Heart right ventricle (tissue), 16 donors: ENCODE data around the gene KCNN3. TPM values are rescaled to one million over a fixed set of nuclear protein-coding genes. Genes with fewer than 3 reads are reported as not detected.
A peak's percentile ranks its signal among the peaks of the same experiment; 100 is the strongest.

Source experiments
- ATAC-seq, 8 donors: fragments of 200-7000 bp; cut with Tn5 transposase; one replicate each; pipeline ENCODE4 v1.9.1; 2020; ENCODE audit warnings: mild to moderate bottlenecking in 8 of 8, moderate library complexity in 8 of 8, moderate number of reproducible peaks in 1 of 8
- DNase-seq, 2 donors: peaks; one replicate each; pipeline ENCODE4 v3.0.0-alpha.2; 2020
- H3K27ac ChIP-seq, 10 donors: fragments of 200-600 bp; sonication (generic) in 2 of 10; one replicate each; pipeline versions ENCODE4 v1.5.0 to v1.8.0; 2020 to 2022; ENCODE audit warnings: mild to moderate bottlenecking in 3 of 10
- H3K27me3 ChIP-seq, 7 donors: fragments of 200-600 bp; one replicate each; pipeline ENCODE4 v1.8.0; 2021 to 2022; ENCODE audit warnings: mild to moderate bottlenecking in 2 of 7
- H3K36me3 ChIP-seq, 9 donors: fragments of 200-600 bp; sonication (generic) in 1 of 9; one replicate each; pipeline versions ENCODE4 v1.5.0 to v1.8.0; 2020 to 2022; ENCODE audit warnings: mild to moderate bottlenecking in 2 of 9
- H3K4me1 ChIP-seq, 9 donors: fragments of 200-600 bp; sonication (generic) in 1 of 9; one replicate each; pipeline versions ENCODE4 v1.5.0 to v1.8.0; 2020 to 2022; ENCODE audit warnings: mild to moderate bottlenecking in 4 of 9
- H3K4me3 ChIP-seq, 10 donors: fragments of 200-600 bp; sonication (generic) in 2 of 10; one replicate each; pipeline versions ENCODE4 v1.5.0 to v1.8.0; 2020 to 2022; ENCODE audit warnings: mild to moderate bottlenecking in 7 of 10, moderate library complexity in 2 of 10
- H3K9me3 ChIP-seq, 11 donors: fragments of 200-600 bp in 10 of 11; sonication (generic) in 2 of 11; one replicate each; pipeline versions ENCODE4 v1.5.0 to v1.8.0; 2013 to 2022; ENCODE audit warnings: mild to moderate bottlenecking in 2 of 11, control low read depth in 1 of 11, moderate library complexity in 1 of 11
- WGBS, 2 donors: extraction: QIAGEN DNeasy Blood & Tissue Kit; methylation state at CpG; one replicate each; pipeline ENCODE4 v1.1.7; 2013; ENCODE audit warnings: inconsistent platforms in 1 of 2; 5-methylcytosine and 5-hydroxymethylcytosine counted together
- intact Hi-C, 10 donors: fragments of 100-400 bp; cut with DNase I; formaldehyde crosslinking; loops; one replicate each; pipeline versions ENCODE4 v1.11.1 to v1.14.2; 2022
- polyA plus RNA-seq, 2 donors: library from polyadenylated mRNA; stranded (reverse); fragments of 200-250 nt; gene quantifications; one replicate each; pipeline ENCODE4 v1.2.3, GENCODE V29; 2013
- total RNA-seq, 10 donors: library from RNA; stranded (reverse); fragmentation: NEBNext Ultra II Directional in 3 of 10; extraction: Animal tissue kit (Norgen Biotek cat#: 25700) in 3 of 10; gene quantifications; one replicate each; pipeline versions ENCODE4 v1.2.1 to v1.2.4, GENCODE V29; 2021 to 2023
- TF ChIP-seq, protein P1 (sequence below), 9 donors: fragments of 200-600 bp; sonication (generic) in 2 of 9; IDR thresholded peaks; one replicate each; pipeline versions ENCODE4 v1.5.0 to v1.8.0; 2021 to 2022; ENCODE audit warnings: antibody characterized with exemption in 9 of 9, mild to moderate bottlenecking in 5 of 9, moderate library complexity in 1 of 9
- donor health status: Arrhythmogenic right ventricular cardiomyopathy.
- donor health status: ischemic (EF 13 %, LVEDD 7.1; RV severe dilation, severe dysfunction).
- donor health status: healthy with polysubstance abuse.
- donor health status: DM: no; HTN: yes; CAD: no.
- donor health status: DM: no; HTN: no; CAD: no.
- donor health status: ischemic (EF 25% LVEDD 6.9; RV normal size, moderate dysfunction).
- donor health status: ischemic (EF 25% LVEDD 5.7; RV mildly dilated, moderate dysfunction).
- donor health status: healthy.
- donor health status: DM: yes; HTN: yes; CAD: no.
- donor health status: Ischemic cardiomyopathy.
- donor health status: ischemic (EF 35%, LVEDD 5.7; RV mildly dilated, moderate dysfunction).
- donor health status: nonischemic (EF 11% LVEDD 7.7; RV severe dilation, severe dysfunction).
- donor health status: DM: yes; HTN: yes; CAD: no.
- donor health status: PGD.
- donor health status: ischemic (EF 29% LVEDD 5.4; RV normal size, mild dysfunction).
- donor health status: nonischemic (EF 23%, LVEDD 6.1; RV moderate dilation, normal function).

Gene KCNN3
- total and polyA plus RNA-seq, 12 donors, result 0.17 to 5.9 (median 2.6) TPM

DNA sequence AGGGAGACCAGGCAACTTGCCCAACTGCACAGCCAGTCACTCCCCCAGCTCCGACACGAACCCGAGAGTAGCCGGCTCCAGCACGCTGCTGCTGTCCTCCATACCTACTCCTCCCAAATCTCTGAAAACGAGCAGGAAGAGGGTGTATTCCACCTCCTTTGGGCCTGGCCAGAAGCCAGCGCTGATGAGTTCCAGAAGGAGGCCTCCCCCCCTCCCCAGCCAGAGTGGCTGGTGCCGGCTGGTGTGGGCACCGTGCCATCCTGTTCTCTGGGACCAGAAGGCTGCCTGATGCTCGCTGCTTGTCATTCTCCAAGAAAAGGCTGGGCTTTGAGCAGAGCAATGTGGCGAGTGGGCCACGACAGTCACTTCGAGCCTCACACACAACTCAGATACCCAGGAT is 22.2 kb downstream of the KCNN3 start:
- TF ChIP-seq, protein P1, sequence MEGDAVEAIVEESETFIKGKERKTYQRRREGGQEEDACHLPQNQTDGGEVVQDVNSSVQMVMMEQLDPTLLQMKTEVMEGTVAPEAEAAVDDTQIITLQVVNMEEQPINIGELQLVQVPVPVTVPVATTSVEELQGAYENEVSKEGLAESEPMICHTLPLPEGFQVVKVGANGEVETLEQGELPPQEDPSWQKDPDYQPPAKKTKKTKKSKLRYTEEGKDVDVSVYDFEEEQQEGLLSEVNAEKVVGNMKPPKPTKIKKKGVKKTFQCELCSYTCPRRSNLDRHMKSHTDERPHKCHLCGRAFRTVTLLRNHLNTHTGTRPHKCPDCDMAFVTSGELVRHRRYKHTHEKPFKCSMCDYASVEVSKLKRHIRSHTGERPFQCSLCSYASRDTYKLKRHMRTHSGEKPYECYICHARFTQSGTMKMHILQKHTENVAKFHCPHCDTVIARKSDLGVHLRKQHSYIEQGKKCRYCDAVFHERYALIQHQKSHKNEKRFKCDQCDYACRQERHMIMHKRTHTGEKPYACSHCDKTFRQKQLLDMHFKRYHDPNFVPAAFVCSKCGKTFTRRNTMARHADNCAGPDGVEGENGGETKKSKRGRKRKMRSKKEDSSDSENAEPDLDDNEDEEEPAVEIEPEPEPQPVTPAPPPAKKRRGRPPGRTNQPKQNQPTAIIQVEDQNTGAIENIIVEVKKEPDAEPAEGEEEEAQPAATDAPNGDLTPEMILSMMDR (IDR thresholded peaks at IDR 0.05), result no peak
- H3K27ac ChIP-seq, result no peak overlapping the region
- 32 to 35% methylated on average over 13 of the region's 13 CpGs for WGBS, 2 donors
- ATAC-seq (peak in 1 of 8 donors; percentile 10), DNase-seq (peak in 1 of 2 donors; percentile 30)
- H3K36me3 ChIP-seq, result no peaks in the 10 kb centered on the region
- peaks cover 8 to 47% (median 33%) of the 10 kb centered on the region in 9 donors for H3K4me1 ChIP-seq
- H3K9me3 ChIP-seq, result no peaks in the 10 kb centered on the region
- intact Hi-C loops, result no loop called here
- H3K27me3 ChIP-seq, result no peaks in the 10 kb centered on the region
- no peak overlapping the region for H3K4me3 ChIP-seq

DNA sequence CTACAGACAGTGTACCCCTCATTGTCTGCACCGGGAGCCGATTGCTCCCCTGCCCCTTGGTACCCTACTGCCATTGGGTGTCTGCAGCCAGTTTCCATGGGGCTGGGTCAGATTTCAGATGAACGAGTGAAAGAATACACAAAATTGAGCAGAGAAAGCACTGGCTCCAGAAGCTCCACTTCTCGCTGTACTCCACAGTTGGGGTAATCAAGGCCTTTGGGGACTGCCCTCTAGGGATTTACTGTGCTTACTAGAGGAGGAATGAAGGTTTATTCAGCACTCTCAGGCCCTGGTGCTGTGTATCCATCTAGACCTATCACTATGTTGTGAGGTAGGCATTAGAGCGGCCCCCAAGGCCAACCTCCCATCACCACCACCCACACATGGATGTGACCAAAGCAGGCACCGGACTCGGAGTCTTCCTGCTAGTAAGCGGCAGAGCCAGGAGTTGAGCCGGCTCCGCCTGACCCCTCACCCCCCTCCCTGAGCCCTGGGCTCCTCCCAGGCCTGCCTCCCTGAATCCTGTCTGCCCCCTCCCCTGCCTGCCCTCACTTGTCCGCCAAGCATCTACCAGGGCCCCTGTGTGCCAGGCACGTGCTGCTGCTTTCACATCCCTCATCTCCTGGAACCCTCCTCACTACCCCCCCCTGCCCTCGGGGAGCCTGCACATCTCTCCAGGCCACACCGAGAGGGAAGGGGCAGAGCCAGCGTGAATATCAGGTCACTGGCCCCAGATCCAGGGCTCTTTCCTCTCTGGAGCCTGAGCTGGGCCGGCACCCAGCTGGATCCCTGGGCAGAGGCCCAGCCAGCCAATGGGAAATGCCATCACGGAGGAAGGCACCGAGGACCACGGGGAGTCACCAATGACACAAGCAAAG is 23.3 kb downstream of the KCNN3 start:
- Histone ChIP-seq H3K4me1 (peaks cover 8 to 47% (median 33%) of the 10 kb centered on the region in 9 donors), H3K27ac (peak overlapping the region in 1 of 10 donors; percentile 5), H3K36me3 (no peaks in the 10 kb centered on the region), H3K9me3 (no peaks in the 10 kb centered on the region), H3K4me3 (no peak overlapping the region), H3K27me3 (no peaks in the 10 kb centered on the region)
- peak in 7 of 8 donors; percentile 11 to 24 (median 13) for ATAC-seq
- 69 to 75% methylated on average over 19 of the region's 19 CpGs for WGBS, 2 donors
- TF ChIP-seq, protein P1 (IDR thresholded peaks at IDR 0.05), result no peak
- intact Hi-C loops, result no loop called here
- no peak for DNase-seq

- TF ChIP-seq, protein P1 (IDR thresholded peaks at IDR 0.05), result no peak
- Histone ChIP-seq H3K4me1 (peaks cover 9 to 49% (median 34%) of the 10 kb centered on the region in 9 donors), H3K4me3 (no peak overlapping the region), H3K27me3 (no peaks in the 10 kb centered on the region), H3K36me3 (no peaks in the 10 kb centered on the region), H3K27ac (peak overlapping the region in 4 of 10 donors; percentile 5 to 61 (median 34)), H3K9me3 (no peaks in the 10 kb centered on the region)
- DNase-seq, result peak in 1 of 2 donors; percentile 32
- intact Hi-C loops, result no loop called here
- WGBS, 2 donors, result 50 to 61% methylated on average over 6 of the region's 6 CpGs
- peak in 3 of 8 donors; percentile 6 to 31 (median 24) for ATAC-seq
These were observed 24.2 kb downstream of the KCNN3 start for GRCh38 chr1:154845879-154846278.

DNA sequence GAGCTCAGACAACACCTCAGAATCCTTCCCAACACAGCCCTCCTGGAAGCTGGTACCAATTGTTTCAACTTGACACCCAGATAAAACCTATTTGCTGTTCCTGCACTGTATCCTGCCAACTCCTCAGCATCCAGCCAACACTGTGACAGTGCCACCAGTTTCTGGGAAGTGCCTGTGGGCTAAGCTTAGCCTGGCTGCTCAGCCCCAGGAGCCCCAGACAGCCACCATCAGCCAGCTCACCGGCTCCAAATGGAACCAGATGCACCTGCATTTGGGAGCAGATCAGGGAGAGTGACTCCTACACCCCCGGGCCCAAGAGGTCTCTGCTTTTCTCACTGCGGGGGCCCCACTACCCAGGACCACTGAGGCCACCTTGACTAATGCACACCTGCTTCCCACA is 24.9 kb downstream of the KCNN3 start:
- Histone ChIP-seq H3K4me3 (no peak overlapping the region), H3K9me3 (no peaks in the 10 kb centered on the region), H3K27ac (peak overlapping the region in 4 of 10 donors; percentile 15 to 61 (median 34)), H3K4me1 (peaks cover 14 to 56% (median 41%) of the 10 kb centered on the region in 9 donors), H3K36me3 (no peaks in the 10 kb centered on the region), H3K27me3 (no peaks in the 10 kb centered on the region)
- 73 to 78% methylated on average over 3 of the region's 3 CpGs for WGBS, 2 donors
- DNase-seq, result peak; percentile 40 to 54
- peak; percentile 75 to 92 (median 82) for ATAC-seq
- TF ChIP-seq, protein P1 (IDR thresholded peaks at IDR 0.05), result no peak
- intact Hi-C loops, result no loop called here
